OCI-LY7 (cell line): ENCODE data around the gene PLA2G2A.

Experiments
- CTCF ChIP-seq: fragments of 200-600 bp; sonication (generic); conservative IDR thresholded peaks from 2 replicates; pipeline ENCODE4 v1.5.1; 2014; ENCODE audit warnings: mild to moderate bottlenecking, antibody characterized with exemption, low read length, moderate library complexity, mixed read lengths
- EZH2phosphoT487 ChIP-seq: fragments of 200-600 bp; sonication (generic); IDR thresholded peaks from 2 replicates; pipeline ENCODE4 v1.6.1; 2018; ENCODE audit warnings: low read depth, borderline replicate concordance, mild to moderate bottlenecking, mixed run types, antibody characterized with exemption, low read length, moderate library complexity, mixed read lengths

GRCh38 chr1:19926296-19927129 is 52.9 kb downstream of the PLA2G2A start:
- TF ChIP-seq CTCF (no peak), EZH2phosphoT487 (no peak)
